A673 (cell line): Measurements from ENCODE around the gene JAKMIP1. TPM values are rescaled to one million over a fixed set of nuclear protein-coding genes. Genes with fewer than 3 reads are reported as not detected.

Source experiments
- BruUV-seq: library from RNA; stranded (reverse); fragments of 400-500 nt; replicated peaks from 2 replicates; lab custom pipeline; 2021; lab: Mats Ljungman, UMichigan
- CTCF ChIA-PET: fragments of 300-600 bp; sonication (Branson Sonifier 250); formaldehyde crosslinking; loops from one replicate; lab custom pipeline; 2022; ENCODE audit warnings: antibody characterized with exemption; lab: Charles Lee
- POLR2A ChIA-PET: fragments of 300-600 bp; sonication (Branson Sonifier 250); formaldehyde crosslinking; loops from one replicate; lab custom pipeline; 2022; ENCODE audit warnings: antibody characterized with exemption; ENCODE audit not compliant: low non-redundant PET; lab: Charles Lee
- DNase-seq: peaks from one replicate; pipeline ENCODE4 v3.0.0-alpha.2; 2015; ENCODE audit warnings: low spot score
- H3K27ac ChIP-seq: fragments of 200-600 bp; sonication (generic); 2 replicates; pipeline ENCODE4 v1.5.1; 2016; ENCODE audit warnings: mixed run types, low read depth, mild to moderate bottlenecking, mixed read lengths, antibody characterized with exemption, low read length; ENCODE audit not compliant: poor library complexity, severe bottlenecking
- H3K27me3 ChIP-seq: fragments of 200-600 bp; sonication (generic); replicated peaks from 2 replicates; pipeline ENCODE4 v1.6.1; 2017; ENCODE audit warnings: mixed run types, low read depth, mild to moderate bottlenecking, mixed read lengths, antibody characterized with exemption, low read length; ENCODE audit not compliant: insufficient read depth, poor library complexity
- H3K36me3 ChIP-seq: fragments of 200-600 bp; sonication (generic); 2 replicates; pipeline ENCODE4 v1.6.1; 2016; ENCODE audit warnings: mixed run types, mild to moderate bottlenecking, mixed read lengths, antibody characterized with exemption, low read length; ENCODE audit not compliant: insufficient read depth, poor library complexity, severe bottlenecking
- H3K4me1 ChIP-seq: fragments of 200-600 bp; sonication (generic); 2 replicates; pipeline ENCODE4 v1.6.1; 2017; ENCODE audit warnings: mixed run types, mild to moderate bottlenecking, mixed read lengths, antibody characterized with exemption, low read length; ENCODE audit not compliant: insufficient read depth, poor library complexity, severe bottlenecking
- H3K4me3 ChIP-seq: fragments of 200-600 bp; sonication (generic); 2 replicates; pipeline ENCODE4 v1.5.1; 2016; ENCODE audit warnings: low read depth, mixed run types, mild to moderate bottlenecking, mixed read lengths, low read length; ENCODE audit not compliant: poor library complexity, severe bottlenecking
- H3K9me3 ChIP-seq: fragments of 200-600 bp; sonication (generic); 2 replicates; pipeline ENCODE4 v1.6.1; 2016; ENCODE audit warnings: mixed run types, low read depth, mild to moderate bottlenecking, mixed read lengths, antibody characterized with exemption, low read length; ENCODE audit not compliant: poor library complexity, severe bottlenecking
- CTCF ChIP-seq: fragments of 300-800, 200-600 bp; sonication (generic); conservative IDR thresholded peaks from 2 replicates; pipeline ENCODE4 v1.5.1; 2017; ENCODE audit warnings: low read depth, mild to moderate bottlenecking, antibody characterized with exemption, low read length, moderate library complexity, mixed read lengths
- EZH2 ChIP-seq: fragments of 200-600 bp; sonication (generic); IDR thresholded peaks from 2 replicates; pipeline ENCODE4 v1.6.1; 2017; ENCODE audit warnings: borderline replicate concordance, low read depth, mild to moderate bottlenecking, mixed read lengths, antibody characterized with exemption, low read length; ENCODE audit not compliant: poor library complexity, severe bottlenecking
- intact Hi-C: fragments of 100-400 bp; cut with micrococcal nuclease; formaldehyde crosslinking; loops from one replicate; pipeline ENCODE4 v1.10.0; 2022; ENCODE audit not compliant: unreplicated experiment
- total RNA-seq: library from RNA; stranded (reverse); gene quantifications from 2 replicates; pipeline ENCODE4 v1.2.3, GENCODE V29; 2021

The JAKMIP1 gene
- total RNA-seq, 1 experiment from 2014 or later, result not detected

- intact Hi-C loops, result no loop called here
- POLR2A ChIA-PET, result no interaction called here
- H3K27ac ChIP-seq, result no peak overlapping the region
- no peak overlapping the region for H3K4me3 ChIP-seq
- TF ChIP-seq CTCF, result no peak
- TF ChIP-seq EZH2, result no peak
- no peaks in the 10 kb centered on the region for H3K36me3 ChIP-seq
- DNase-seq, result no peak
- H3K9me3 ChIP-seq, result no peaks in the 10 kb centered on the region
- CTCF ChIA-PET, result no interaction called here
- no peaks in the 10 kb centered on the region for H3K4me1 ChIP-seq
- H3K27me3 ChIP-seq, result peaks cover 55% of the 10 kb centered on the region
- no TSS peak for BruUV-seq
These were observed 153.7 kb downstream of the JAKMIP1 start for GRCh38 chr4:6046526-6047129.

GRCh38 chr4:6044805-6045204 is 155.5 kb downstream of the JAKMIP1 start:
- Histone ChIP-seq H3K27ac (no peak overlapping the region), H3K4me3 (no peak overlapping the region), H3K36me3 (no peaks in the 10 kb centered on the region), H3K27me3 (peaks cover 54% of the 10 kb centered on the region), H3K4me1 (no peaks in the 10 kb centered on the region), H3K9me3 (no peaks in the 10 kb centered on the region)
- ChIA-PET CTCF (no interaction called here), POLR2A (no interaction called here)
- BruUV-seq, result no TSS peak
- intact Hi-C loops, result no loop called here
- DNase-seq, result no peak
- TF ChIP-seq CTCF, result 0 out of 2 replicates have a peak, but pooled peaks have one; percentile 18
- TF ChIP-seq EZH2, result no peak

GRCh38 chr4:6044276-6044675 is 156.1 kb downstream of the JAKMIP1 start:
- Histone ChIP-seq H3K27me3 (peaks cover 59% of the 10 kb centered on the region), H3K4me3 (no peak overlapping the region), H3K9me3 (no peaks in the 10 kb centered on the region), H3K36me3 (no peaks in the 10 kb centered on the region), H3K4me1 (no peaks in the 10 kb centered on the region), H3K27ac (no peak overlapping the region)
- CTCF ChIA-PET, result no interaction called here
- no TSS peak for BruUV-seq
- POLR2A ChIA-PET, result no interaction called here
- TF ChIP-seq EZH2 (no peak), CTCF (no peak)
- intact Hi-C loops, result no loop called here
- DNase-seq, result no peak
